ENCODE measurements around the gene MYH11. TPM values are rescaled to one million over a fixed set of nuclear protein-coding genes. Genes with fewer than 3 reads are reported as not detected.

MYH11 gene
- total RNA-seq, 1 donor from 2014 or later = 694 TPM

DNA sequence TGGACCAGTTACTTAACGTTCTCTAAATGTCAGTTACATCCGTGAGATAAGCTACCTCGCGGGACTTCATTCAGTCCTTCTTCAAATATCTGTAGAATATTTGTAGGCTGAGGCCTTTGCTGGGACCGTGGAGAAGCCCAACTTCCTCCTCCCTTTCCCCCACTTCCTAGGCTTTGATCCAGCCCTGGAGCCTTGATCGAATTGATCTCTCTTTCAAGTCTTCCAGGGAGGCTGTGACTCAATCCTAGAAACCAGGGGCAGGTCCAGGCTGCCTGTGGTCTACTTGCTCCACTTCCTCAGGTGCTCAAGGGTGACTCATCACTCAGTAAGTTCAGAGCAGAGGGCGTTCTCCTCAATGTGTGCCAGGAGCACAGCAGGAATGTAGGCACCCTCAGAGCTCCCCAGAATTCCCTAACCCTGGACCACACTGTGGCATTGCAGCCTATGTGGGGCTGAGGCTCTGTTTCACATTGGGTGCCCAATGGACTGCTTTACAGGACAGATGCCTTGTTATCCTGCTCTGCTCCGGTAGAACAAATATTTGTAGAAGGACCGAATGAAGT is 42.8 kb upstream of the MYH11 start:
- no peak for DNase-seq (ENCODE audit: low spot score in 2 of 2)
- Histone ChIP-seq H3K27me3 (no peaks in the 10 kb centered on the region), H3K36me3 (no peaks in the 10 kb centered on the region), H3K4me1 (no peaks in the 10 kb centered on the region), H3K4me3 (no peak overlapping the region), H3K9me3 (no peaks in the 10 kb centered on the region), H3K27ac (no peak overlapping the region)
- intact Hi-C loops (cut with DNase I) = no loop called here
- TF ChIP-seq, protein P1, sequence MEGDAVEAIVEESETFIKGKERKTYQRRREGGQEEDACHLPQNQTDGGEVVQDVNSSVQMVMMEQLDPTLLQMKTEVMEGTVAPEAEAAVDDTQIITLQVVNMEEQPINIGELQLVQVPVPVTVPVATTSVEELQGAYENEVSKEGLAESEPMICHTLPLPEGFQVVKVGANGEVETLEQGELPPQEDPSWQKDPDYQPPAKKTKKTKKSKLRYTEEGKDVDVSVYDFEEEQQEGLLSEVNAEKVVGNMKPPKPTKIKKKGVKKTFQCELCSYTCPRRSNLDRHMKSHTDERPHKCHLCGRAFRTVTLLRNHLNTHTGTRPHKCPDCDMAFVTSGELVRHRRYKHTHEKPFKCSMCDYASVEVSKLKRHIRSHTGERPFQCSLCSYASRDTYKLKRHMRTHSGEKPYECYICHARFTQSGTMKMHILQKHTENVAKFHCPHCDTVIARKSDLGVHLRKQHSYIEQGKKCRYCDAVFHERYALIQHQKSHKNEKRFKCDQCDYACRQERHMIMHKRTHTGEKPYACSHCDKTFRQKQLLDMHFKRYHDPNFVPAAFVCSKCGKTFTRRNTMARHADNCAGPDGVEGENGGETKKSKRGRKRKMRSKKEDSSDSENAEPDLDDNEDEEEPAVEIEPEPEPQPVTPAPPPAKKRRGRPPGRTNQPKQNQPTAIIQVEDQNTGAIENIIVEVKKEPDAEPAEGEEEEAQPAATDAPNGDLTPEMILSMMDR (IDR thresholded peaks at IDR 0.05) = no peak

DNA sequence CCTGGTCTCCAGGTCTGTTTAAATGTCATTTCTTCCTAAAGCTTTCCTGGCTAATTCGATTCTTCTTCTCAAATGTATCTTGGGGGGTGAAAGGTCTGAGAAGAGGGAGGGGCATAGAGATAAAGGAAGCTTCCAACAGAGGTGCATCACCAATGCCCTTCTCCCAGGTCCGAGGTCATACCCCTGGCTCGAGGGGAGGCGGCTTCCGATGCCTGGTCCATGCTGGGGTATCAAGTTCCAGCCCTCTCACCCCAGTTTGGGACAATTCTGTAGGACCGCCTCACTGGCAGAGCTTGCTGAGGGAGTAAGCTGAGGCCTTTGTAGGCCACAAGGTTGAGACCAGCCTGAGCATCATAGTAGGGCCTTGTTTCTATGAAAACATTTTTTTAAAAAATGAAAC is 41.8 kb upstream of the MYH11 start:
- H3K4me1 ChIP-seq = no peaks in the 10 kb centered on the region
- intact Hi-C loops (cut with DNase I) = no loop called here
- TF ChIP-seq, protein P1 (IDR thresholded peaks at IDR 0.05) = no peak
- no peaks in the 10 kb centered on the region for H3K27me3 ChIP-seq
- no peaks in the 10 kb centered on the region for H3K36me3 ChIP-seq
- H3K4me3 ChIP-seq = no peak overlapping the region
- no peak overlapping the region for H3K27ac ChIP-seq
- no peak for DNase-seq (ENCODE audit: low spot score in 2 of 2)
- H3K9me3 ChIP-seq = no peaks in the 10 kb centered on the region

DNA sequence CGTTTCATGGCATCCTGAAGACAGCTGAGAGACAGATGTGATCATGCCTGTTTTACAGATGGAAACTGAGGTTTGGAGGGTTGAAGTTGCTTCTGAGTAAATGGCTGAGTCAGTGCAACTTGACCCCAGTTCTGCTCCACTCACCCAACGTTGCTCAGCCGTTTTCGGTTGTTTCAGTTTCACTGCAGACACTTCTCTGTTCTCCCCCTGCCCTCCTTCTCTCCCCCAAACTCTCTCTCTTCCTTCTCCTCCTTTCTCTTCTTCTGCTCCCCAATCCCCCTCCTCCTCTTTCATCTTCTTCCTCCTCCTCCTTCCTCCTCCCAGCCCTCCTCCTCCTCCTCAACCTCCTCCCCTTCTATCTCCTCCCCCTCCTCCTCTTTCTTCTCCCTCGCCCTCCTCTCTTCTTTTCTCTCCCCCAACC is 41.0 kb upstream of the MYH11 start:
- DNase-seq (ENCODE audit: low spot score in 2 of 2) = no peak
- Histone ChIP-seq H3K36me3 (no peaks in the 10 kb centered on the region), H3K27me3 (no peaks in the 10 kb centered on the region), H3K4me1 (no peaks in the 10 kb centered on the region), H3K9me3 (no peaks in the 10 kb centered on the region), H3K4me3 (no peak overlapping the region), H3K27ac (no peak overlapping the region)
- TF ChIP-seq, protein P1 (IDR thresholded peaks at IDR 0.05) = no peak
- intact Hi-C loops (cut with DNase I) = no loop called here

DNA sequence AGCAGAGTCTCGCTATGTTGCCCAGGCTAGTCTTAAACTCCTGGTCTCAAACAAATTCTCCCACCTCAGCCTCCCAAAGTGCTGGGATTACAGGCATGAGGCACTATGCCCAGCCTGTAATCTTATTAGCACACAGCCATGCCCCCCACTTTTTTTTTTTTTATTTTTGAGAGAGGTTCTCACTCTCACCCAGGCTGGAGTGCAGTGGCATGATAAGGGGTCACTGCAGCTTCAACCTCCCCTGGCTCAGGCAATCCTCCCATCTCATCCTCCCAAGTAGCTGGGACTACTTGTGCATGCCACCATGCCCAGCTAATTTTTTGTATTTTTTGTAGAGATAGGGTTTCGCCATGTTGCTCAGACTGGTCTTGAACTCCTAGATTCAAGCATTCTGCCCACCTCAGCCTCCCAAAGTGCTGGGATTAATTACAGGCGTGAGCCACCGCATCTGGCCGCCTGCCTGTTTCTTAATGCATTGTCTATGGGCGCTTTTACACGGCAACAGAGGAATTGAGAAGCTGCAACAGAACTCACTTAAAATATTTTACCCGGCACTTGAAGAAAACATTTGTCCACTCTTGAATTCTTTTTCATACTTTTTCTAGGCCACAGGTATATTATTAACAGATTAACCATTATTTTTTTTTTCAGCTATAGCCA is 40.4 kb upstream of the MYH11 start:
- intact Hi-C loops (cut with DNase I) = no loop called here

DNA sequence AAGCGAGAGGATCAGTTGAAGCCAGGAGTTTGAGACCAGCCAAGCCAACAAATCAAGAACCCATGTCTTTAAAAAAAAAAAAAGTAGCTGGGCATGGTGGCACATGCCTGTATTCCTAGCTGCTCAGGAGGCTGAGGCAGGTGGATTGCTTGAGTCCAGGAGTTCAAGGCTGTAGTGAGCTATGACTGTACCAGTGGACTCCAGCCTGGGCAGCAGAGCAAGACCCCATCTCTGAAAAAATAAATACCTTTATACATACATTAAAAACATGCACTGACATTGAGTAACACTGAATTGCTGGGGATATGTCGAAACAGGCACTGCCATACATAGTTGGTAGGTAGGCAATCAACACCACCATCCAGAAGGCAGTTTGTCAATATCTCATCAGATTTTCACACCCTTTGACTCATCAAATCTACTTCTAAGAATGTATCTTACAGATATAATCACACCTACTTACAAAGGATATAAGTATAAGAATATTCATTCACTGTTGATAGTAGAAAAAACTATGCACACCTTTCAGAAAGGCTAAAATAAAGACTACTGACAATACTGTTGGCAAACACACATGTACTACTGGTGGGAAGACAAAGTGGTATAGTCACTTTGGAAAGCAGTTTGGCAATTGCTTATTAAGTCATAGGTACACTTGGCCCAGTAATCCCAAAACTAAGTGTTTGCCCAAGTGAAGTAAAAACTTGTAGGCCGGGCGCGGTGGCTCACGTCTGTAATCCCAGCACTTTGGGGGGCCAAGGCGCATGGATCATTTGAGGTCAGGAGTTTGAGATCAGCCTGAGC is 37.9 kb upstream of the MYH11 start:
- H3K27ac ChIP-seq = no peak overlapping the region
- intact Hi-C loops (cut with DNase I) = no loop called here
- H3K4me3 ChIP-seq = no peak overlapping the region
- no peaks in the 10 kb centered on the region for H3K4me1 ChIP-seq
- H3K36me3 ChIP-seq = no peaks in the 10 kb centered on the region
- no peaks in the 10 kb centered on the region for H3K9me3 ChIP-seq
- DNase-seq (ENCODE audit: low spot score in 2 of 2) = no peak
- TF ChIP-seq, protein P1 (IDR thresholded peaks at IDR 0.05) = no peak
- no peaks in the 10 kb centered on the region for H3K27me3 ChIP-seq

More for the DNA sequence above, 40.4 kb upstream of the MYH11 start:
- no peak for DNase-seq (ENCODE audit: low spot score in 2 of 2)
- Histone ChIP-seq H3K27me3 (no peaks in the 10 kb centered on the region), H3K36me3 (no peaks in the 10 kb centered on the region), H3K4me3 (no peak overlapping the region), H3K27ac (no peak overlapping the region), H3K4me1 (no peaks in the 10 kb centered on the region), H3K9me3 (no peaks in the 10 kb centered on the region)
- TF ChIP-seq, protein P1 (IDR thresholded peaks at IDR 0.05) = no peak
